ENCODE results near the gene TMEM161A. TPM values are rescaled to one million over a fixed set of nuclear protein-coding genes. Genes with fewer than 3 reads are reported as not detected.

Gene TMEM161A
- total RNA-seq, 2 donors from 2014 or later: 17.6 to 33.6 TPM

DNA sequence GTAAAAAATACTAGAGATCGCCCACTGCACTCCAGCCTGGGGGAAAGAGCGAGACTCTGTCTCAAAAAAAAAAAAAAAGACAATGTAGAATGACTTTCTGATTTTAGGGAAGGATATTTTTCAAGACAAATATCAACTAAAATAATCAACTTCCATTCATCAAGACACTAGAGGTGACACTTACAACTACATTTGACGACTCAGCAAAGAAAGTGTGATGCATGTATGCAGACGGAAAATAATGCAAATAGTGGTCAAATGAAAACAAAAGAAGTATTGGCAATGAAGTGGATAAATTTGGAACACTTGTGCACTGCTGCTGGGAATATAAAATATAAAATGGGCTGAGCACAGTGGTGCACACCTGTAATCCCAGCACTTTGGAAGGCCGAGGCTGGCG, 12.2 kb downstream of the TMEM161A start:
- intact Hi-C loops (cut with DNase I): no loop called here
- TF ChIP-seq CTCF (IDR thresholded peaks at IDR 0.05): no peak
- no peak overlapping the region for H3K4me3 ChIP-seq

DNA sequence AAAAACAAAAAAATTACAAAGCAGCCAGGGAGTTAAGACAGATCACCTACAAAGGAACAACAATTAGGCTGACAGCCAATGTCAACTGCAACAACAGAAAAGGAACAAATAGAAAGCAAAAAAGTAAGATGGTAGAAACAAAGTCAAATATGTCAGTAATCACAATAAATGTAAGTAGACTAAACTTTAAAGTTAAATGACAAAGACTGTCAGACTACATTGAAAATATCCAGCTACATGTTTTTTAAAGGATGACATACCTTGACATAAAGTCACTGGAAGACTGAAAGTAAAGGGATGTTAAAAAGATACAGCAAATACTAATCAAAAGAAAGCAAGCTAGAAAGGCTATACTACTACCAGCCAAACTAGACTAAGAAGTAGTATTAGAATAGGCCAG, 14.9 kb downstream of the TMEM161A start:
- Histone ChIP-seq H3K4me3 (no peak overlapping the region), H3K27ac (no peak overlapping the region), H3K36me3 (no peaks in the 10 kb centered on the region), H3K9ac (ENCODE audit: low read depth in 2 of 2, low read length in 2 of 2) (no peak overlapping the region), H3K9me3 (no peaks in the 10 kb centered on the region), H3K27me3 (no peaks in the 10 kb centered on the region), H3K4me1 (no peaks in the 10 kb centered on the region)
- no peak for TF ChIP-seq CTCF (IDR thresholded peaks at IDR 0.05)
- DNase-seq: no peak
- intact Hi-C loops (cut with DNase I): no loop called here

More for the DNA sequence above, 12.2 kb downstream of the TMEM161A start:
- no peak overlapping the region for H3K9ac ChIP-seq (ENCODE audit: low read depth in 2 of 2, low read length in 2 of 2)
- H3K4me1 ChIP-seq: no peaks in the 10 kb centered on the region
- no peaks in the 10 kb centered on the region for H3K27me3 ChIP-seq
- no peak overlapping the region for H3K27ac ChIP-seq
- H3K36me3 ChIP-seq: no peaks in the 10 kb centered on the region
- no peaks in the 10 kb centered on the region for H3K9me3 ChIP-seq
- no peak for DNase-seq

GRCh38 chr19:19122902-19123301, 15.4 kb downstream of the TMEM161A start:
- Histone ChIP-seq H3K4me1 (no peaks in the 10 kb centered on the region), H3K9ac (ENCODE audit: low read depth in 2 of 2, low read length in 2 of 2) (no peak overlapping the region), H3K36me3 (no peaks in the 10 kb centered on the region), H3K27me3 (no peaks in the 10 kb centered on the region), H3K27ac (no peak overlapping the region), H3K4me3 (no peak overlapping the region), H3K9me3 (no peaks in the 10 kb centered on the region)
- DNase-seq: no peak
- intact Hi-C loops (cut with DNase I): no loop called here
- no peak for TF ChIP-seq CTCF (IDR thresholded peaks at IDR 0.05)

- Histone ChIP-seq H3K27me3 (no peaks in the 10 kb centered on the region), H3K36me3 (no peaks in the 10 kb centered on the region), H3K9ac (ENCODE audit: low read depth in 2 of 2, low read length in 2 of 2) (no peak overlapping the region), H3K9me3 (no peaks in the 10 kb centered on the region), H3K4me3 (peak overlapping the region; percentile 17), H3K4me1 (no peaks in the 10 kb centered on the region), H3K27ac (no peak overlapping the region)
- no peak for TF ChIP-seq CTCF (IDR thresholded peaks at IDR 0.05)
- intact Hi-C loops (cut with DNase I): no loop called here
- no peak for DNase-seq
Measured at GRCh38 chr19:19121371-19121770, 16.9 kb downstream of the TMEM161A start.

DNA sequence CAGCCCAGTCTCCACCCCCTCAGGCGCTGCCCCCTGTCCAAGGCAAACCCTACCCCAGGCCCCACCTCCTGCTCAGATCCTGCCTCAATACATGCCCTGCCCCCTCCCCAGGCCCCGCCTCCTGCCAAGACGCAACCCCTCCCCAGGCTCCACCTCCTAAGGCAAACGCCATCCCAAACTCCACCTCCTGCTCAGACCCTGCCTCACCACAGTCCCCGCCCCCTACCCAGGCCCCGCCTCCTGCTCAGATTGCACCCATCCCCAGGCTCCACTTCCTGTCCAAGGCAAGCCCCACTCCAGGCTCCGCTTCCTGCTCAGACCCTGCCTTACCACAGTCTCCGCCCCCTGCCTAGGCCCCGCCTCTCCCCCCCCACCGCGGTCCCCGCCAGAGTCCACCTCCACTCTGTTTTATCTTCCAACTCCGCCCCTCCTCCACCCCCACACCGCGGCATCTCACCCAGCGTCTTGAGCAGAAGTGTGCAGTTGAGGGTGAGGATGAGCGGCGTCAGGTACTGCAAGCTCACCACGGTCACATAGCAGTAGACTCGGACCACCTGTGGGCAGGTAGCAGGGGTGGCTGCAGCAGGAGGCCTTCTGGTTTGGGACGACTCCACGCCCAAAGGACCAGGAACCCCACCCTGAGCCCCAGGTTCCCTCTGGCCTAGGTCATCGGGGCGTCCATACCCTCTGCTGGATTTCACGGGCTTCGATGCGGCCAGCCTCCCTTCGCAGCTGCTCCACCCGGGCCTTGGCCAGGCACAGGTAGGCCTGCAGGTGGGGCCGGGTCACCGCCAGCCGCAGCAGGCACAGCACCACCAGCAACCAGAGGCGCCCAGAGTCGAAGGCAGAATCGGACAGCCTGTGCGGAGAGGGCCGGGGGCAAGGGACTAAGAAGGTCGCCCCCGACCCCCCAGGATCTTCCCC, 17.7 kb downstream of the TMEM161A start:
- DNase-seq: peak; percentile 74
- Histone ChIP-seq H3K9ac (ENCODE audit: low read depth in 2 of 2, low read length in 2 of 2) (no peak overlapping the region), H3K9me3 (no peaks in the 10 kb centered on the region), H3K27ac (no peak overlapping the region), H3K27me3 (no peaks in the 10 kb centered on the region), H3K36me3 (no peaks in the 10 kb centered on the region), H3K4me1 (no peaks in the 10 kb centered on the region), H3K4me3 (peak overlapping the region; percentile 17)
- intact Hi-C loops (cut with DNase I): no loop called here
- TF ChIP-seq CTCF (IDR thresholded peaks at IDR 0.05): no peak
